Measurements from ENCODE around the gene SLC30A4. TPM values are rescaled to one million over a fixed set of nuclear protein-coding genes. Genes with fewer than 3 reads are reported as not detected.

Gene SLC30A4
- polyA plus RNA-seq, 2 of the 4 experiments (the other 2 are of a cell fraction), result 2.2 to 3.1 TPM

DNA sequence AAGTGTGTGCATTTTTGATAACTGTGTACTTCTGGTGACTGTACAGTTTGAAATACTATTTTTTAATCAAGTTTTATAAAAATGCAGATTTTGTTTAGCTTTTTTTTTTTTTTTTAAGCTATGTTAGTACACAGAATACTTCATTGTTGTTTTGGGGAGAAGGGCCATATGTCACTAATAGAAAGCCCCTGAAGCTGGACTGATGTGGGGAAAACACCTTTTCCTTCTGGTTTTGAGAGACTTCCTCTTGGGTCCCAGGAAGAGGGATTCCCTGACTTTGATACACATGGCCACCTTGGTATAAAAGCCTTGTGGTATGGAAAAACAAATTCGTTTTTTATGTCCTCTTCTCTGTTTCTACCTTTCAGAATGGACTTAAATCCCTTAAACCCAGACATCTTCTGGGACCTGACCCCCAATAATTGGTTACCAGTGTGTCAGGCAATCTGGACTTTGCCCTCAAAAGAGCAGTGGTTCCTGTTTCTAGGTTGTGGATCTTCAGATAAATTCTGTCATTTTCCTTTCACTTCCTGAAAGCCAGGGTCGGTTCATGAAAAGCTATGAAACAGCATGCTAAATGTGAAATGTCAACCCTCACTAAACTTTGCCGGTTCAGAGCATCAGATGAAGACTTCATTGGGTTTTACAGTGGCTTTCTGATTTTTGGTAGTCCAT lies 33.5 kb upstream of the SLC30A4 start:
- CTCF ChIA-PET, result interaction anchor here (1.6 kb wide), 1 partner anchor 11 kb away, joined by 3 read pairs; no protein-coding TSS in a partner anchor
- POLR2A ChIA-PET, result no interaction called here
- TF ChIP-seq SREBF2 (IDR thresholded peaks at IDR 0.05) (no peak), KDM5A (IDR thresholded peaks at IDR 0.05) (no peak), POLR2A (IDR thresholded peaks at IDR 0.05; ENCODE audit: low read length) (no peak), CBX2 (IDR thresholded peaks at IDR 0.05; ENCODE audit: borderline replicate concordance, low read depth) (no peak), RARB (CRISPR knock-in tag; IDR thresholded peaks at IDR 0.05) (no peak), NR3C1 (IDR thresholded peaks at IDR 0.05) (no peak), HEYL (CRISPR knock-in tag; IDR thresholded peaks at IDR 0.05) (no peak), MAFK (IDR thresholded peaks at IDR 0.05; ENCODE audit: partially characterized antibody) (no peak), ZFP36 (IDR thresholded peaks at IDR 0.05; ENCODE audit: borderline replicate concordance, partially characterized antibody) (no peak)
- TF ChIP-seq, protein P1, sequence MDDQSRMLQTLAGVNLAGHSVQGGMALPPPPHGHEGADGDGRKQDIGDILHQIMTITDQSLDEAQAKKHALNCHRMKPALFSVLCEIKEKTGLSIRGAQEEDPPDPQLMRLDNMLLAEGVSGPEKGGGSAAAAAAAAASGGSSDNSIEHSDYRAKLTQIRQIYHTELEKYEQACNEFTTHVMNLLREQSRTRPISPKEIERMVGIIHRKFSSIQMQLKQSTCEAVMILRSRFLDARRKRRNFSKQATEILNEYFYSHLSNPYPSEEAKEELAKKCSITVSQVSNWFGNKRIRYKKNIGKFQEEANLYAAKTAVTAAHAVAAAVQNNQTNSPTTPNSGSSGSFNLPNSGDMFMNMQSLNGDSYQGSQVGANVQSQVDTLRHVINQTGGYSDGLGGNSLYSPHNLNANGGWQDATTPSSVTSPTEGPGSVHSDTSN (IDR thresholded peaks at IDR 0.05), result no peak
- TF ChIP-seq, protein P2, sequence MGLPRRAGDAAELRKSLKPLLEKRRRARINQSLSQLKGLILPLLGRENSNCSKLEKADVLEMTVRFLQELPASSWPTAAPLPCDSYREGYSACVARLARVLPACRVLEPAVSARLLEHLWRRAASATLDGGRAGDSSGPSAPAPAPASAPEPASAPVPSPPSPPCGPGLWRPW (IDR thresholded peaks at IDR 0.05), result no peak
- 33% methylated on average over 3 of the region's 3 CpGs for WGBS (ENCODE audit: missing lambda C conversion rate)
- DNase-seq (ENCODE audit: low read depth in 1 of 2, low spot score in 1 of 2), result no peak
- no peak for FAIRE-seq
- no peak overlapping the region for H3K27ac ChIP-seq
- no peak overlapping the region for H3K4me2 ChIP-seq
- no peak overlapping the region for H3K4me3 ChIP-seq
- no peaks in the 10 kb centered on the region for H3K4me1 ChIP-seq
- no peaks in the 10 kb centered on the region for H3K9me3 ChIP-seq
- ATAC-seq, result no peak

GRCh38 chr15:45551676-45552075 lies 29.1 kb upstream of the SLC30A4 start:
- FAIRE-seq (no peak), ATAC-seq (no peak), DNase-seq (ENCODE audit: low read depth in 1 of 2, low spot score in 1 of 2) (no peak)
- Histone ChIP-seq H3K4me1 (no peaks in the 10 kb centered on the region), H3K4me3 (no peak overlapping the region), H3K9me3 (no peaks in the 10 kb centered on the region), H3K4me2 (no peak overlapping the region), H3K27ac (no peak overlapping the region)
- TF ChIP-seq TP53 (CRISPR knock-in tag; IDR thresholded peaks at IDR 0.05), result no peak
- no peak for TF ChIP-seq JUNB (IDR thresholded peaks at IDR 0.05)
- no peak for TF ChIP-seq HOXB13 (CRISPR knock-in tag; IDR thresholded peaks at IDR 0.05; ENCODE audit: low read depth)
- TF ChIP-seq ATOH8 (CRISPR knock-in tag; IDR thresholded peaks at IDR 0.05; ENCODE audit: low read depth), result no peak
- no peak for TF ChIP-seq TFCP2L1 (CRISPR knock-in tag; IDR thresholded peaks at IDR 0.05)
- TF ChIP-seq RARB (CRISPR knock-in tag; IDR thresholded peaks at IDR 0.05), result no peak
- TF ChIP-seq, protein P3, sequence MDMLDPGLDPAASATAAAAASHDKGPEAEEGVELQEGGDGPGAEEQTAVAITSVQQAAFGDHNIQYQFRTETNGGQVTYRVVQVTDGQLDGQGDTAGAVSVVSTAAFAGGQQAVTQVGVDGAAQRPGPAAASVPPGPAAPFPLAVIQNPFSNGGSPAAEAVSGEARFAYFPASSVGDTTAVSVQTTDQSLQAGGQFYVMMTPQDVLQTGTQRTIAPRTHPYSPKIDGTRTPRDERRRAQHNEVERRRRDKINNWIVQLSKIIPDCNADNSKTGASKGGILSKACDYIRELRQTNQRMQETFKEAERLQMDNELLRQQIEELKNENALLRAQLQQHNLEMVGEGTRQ (IDR thresholded peaks at IDR 0.05), result no peak
- no peak for TF ChIP-seq MYC (IDR thresholded peaks at IDR 0.05; ENCODE audit: borderline replicate concordance, low read length)
- ChIA-PET CTCF (interaction anchor here (0.6 kb wide), 1 partner anchor 301 kb away, joined by 3 read pairs; no protein-coding TSS in a partner anchor), POLR2A (no interaction called here)
- WGBS (ENCODE audit: missing lambda C conversion rate), result 45% methylated on average over 3 of the region's 3 CpGs

GRCh38 chr15:45550436-45550835 lies 27.9 kb upstream of the SLC30A4 start:
- no peak for DNase-seq (ENCODE audit: low read depth in 1 of 2, low spot score in 1 of 2)
- CTCF ChIA-PET, result no interaction called here
- FAIRE-seq, result no peak
- no peaks in the 10 kb centered on the region for H3K4me1 ChIP-seq
- H3K4me2 ChIP-seq, result no peak overlapping the region
- H3K9me3 ChIP-seq, result no peaks in the 10 kb centered on the region
- POLR2A ChIA-PET, result no interaction called here
- H3K4me3 ChIP-seq, result no peak overlapping the region
- 70% methylated on average over 3 of the region's 3 CpGs for WGBS (ENCODE audit: missing lambda C conversion rate)
- no peak for TF ChIP-seq EHF (CRISPR knock-in tag; IDR thresholded peaks at IDR 0.05)
- no peak for TF ChIP-seq RAD21 (conservative IDR thresholded peaks at IDR 0.05 in 1 of 2, IDR thresholded peaks at IDR 0.05 in 1 of 2)
- TF ChIP-seq NFE2L2 (conservative IDR thresholded peaks at IDR 0.05; ENCODE audit: low read length), result no peak
- no peak for TF ChIP-seq MAFK (IDR thresholded peaks at IDR 0.05; ENCODE audit: partially characterized antibody)
- no peak for TF ChIP-seq CHD2 (IDR thresholded peaks at IDR 0.05; ENCODE audit: low read length, partially characterized antibody)
- no peak for TF ChIP-seq RCOR1 (IDR thresholded peaks at IDR 0.05; ENCODE audit: low read depth, low read length)
- TF ChIP-seq POLR2A (IDR thresholded peaks at IDR 0.05; ENCODE audit: low read length), result no peak
- no peak for TF ChIP-seq HDAC2 (IDR thresholded peaks at IDR 0.05)
- no peak for TF ChIP-seq SREBF2 (IDR thresholded peaks at IDR 0.05)
- no peak for TF ChIP-seq CHD4 (IDR thresholded peaks at IDR 0.05; ENCODE audit: borderline replicate concordance)
- no peak for TF ChIP-seq POLR2AphosphoS2 (conservative IDR thresholded peaks at IDR 0.05; ENCODE audit: low read length)
- no peak for TF ChIP-seq E2F6 (IDR thresholded peaks at IDR 0.05; ENCODE audit: borderline replicate concordance, low read depth)
- TF ChIP-seq RARB (CRISPR knock-in tag; IDR thresholded peaks at IDR 0.05), result no peak
- no peak overlapping the region for H3K27ac ChIP-seq
- ATAC-seq, result no peak
